Measurements from ENCODE around the gene FOSL2.

Gene FOSL2

GRCh38 chr2:28389399-28390240 is 3.0 kb upstream of the FOSL2 start:
- Mint-ChIP-seq H3K4me3 (peak overlapping the region; percentile 87), H3K27me3 (ENCODE audit: low read depth, poor library complexity) (peaks cover 10% of the 10 kb centered on the region), H3K36me3 (ENCODE audit: low read depth) (no peaks in the 10 kb centered on the region), H3K4me1 (peaks cover 19% of the 10 kb centered on the region), H3K9me3 (no peaks in the 10 kb centered on the region), H3K27ac (no peak overlapping the region)
- no peak for TF ChIP-seq CTCF (IDR thresholded peaks at IDR 0.05)
- DNase-seq, result no peak

GRCh38 chr2:28390241-28390745 is 2.4 kb upstream of the FOSL2 start:
- peaks cover 19% of the 10 kb centered on the region for H3K4me1 Mint-ChIP-seq
- peak overlapping the region; percentile 87 for H3K4me3 Mint-ChIP-seq
- peak; percentile 66 for DNase-seq
- no peaks in the 10 kb centered on the region for H3K36me3 Mint-ChIP-seq (ENCODE audit: low read depth)
- H3K27me3 Mint-ChIP-seq (ENCODE audit: low read depth, poor library complexity), result peaks cover 10% of the 10 kb centered on the region
- H3K9me3 Mint-ChIP-seq, result no peaks in the 10 kb centered on the region
- TF ChIP-seq CTCF (IDR thresholded peaks at IDR 0.05), result no peak
- H3K27ac Mint-ChIP-seq, result peak overlapping the region; percentile 78

- peaks cover 10% of the 10 kb centered on the region for H3K27me3 Mint-ChIP-seq (ENCODE audit: low read depth, poor library complexity)
- H3K9me3 Mint-ChIP-seq, result no peaks in the 10 kb centered on the region
- H3K4me1 Mint-ChIP-seq, result peaks cover 19% of the 10 kb centered on the region
- no peaks in the 10 kb centered on the region for H3K36me3 Mint-ChIP-seq (ENCODE audit: low read depth)
- peak overlapping the region; percentile 87 for H3K4me3 Mint-ChIP-seq
- H3K27ac Mint-ChIP-seq, result no peak overlapping the region
- TF ChIP-seq CTCF (IDR thresholded peaks at IDR 0.05), result no peak
- DNase-seq, result peak; percentile 67
Measured at GRCh38 chr2:28390746-28391563, 1.7 kb upstream of the FOSL2 start.

- peak overlapping the region; percentile 82 for H3K27ac Mint-ChIP-seq
- peaks cover 10% of the 10 kb centered on the region for H3K27me3 Mint-ChIP-seq (ENCODE audit: low read depth, poor library complexity)
- no peaks in the 10 kb centered on the region for H3K9me3 Mint-ChIP-seq
- peaks cover 19% of the 10 kb centered on the region for H3K4me1 Mint-ChIP-seq
- TF ChIP-seq CTCF (IDR thresholded peaks at IDR 0.05), result no peak
- DNase-seq, result peak; percentile 53
- H3K4me3 Mint-ChIP-seq, result peak overlapping the region; percentile 87
- H3K36me3 Mint-ChIP-seq (ENCODE audit: low read depth), result no peaks in the 10 kb centered on the region
Measured at GRCh38 chr2:28391564-28392296, 928 bp upstream of the FOSL2 start.

- H3K27ac Mint-ChIP-seq, result no peak overlapping the region
- H3K4me1 Mint-ChIP-seq, result peaks cover 30% of the 10 kb centered on the region
- H3K27me3 Mint-ChIP-seq (ENCODE audit: low read depth, poor library complexity), result peaks cover 6% of the 10 kb centered on the region
- TF ChIP-seq CTCF (IDR thresholded peaks at IDR 0.05), result no peak
- no peaks in the 10 kb centered on the region for H3K9me3 Mint-ChIP-seq
- peak; percentile 71 for DNase-seq
- no peaks in the 10 kb centered on the region for H3K36me3 Mint-ChIP-seq (ENCODE audit: low read depth)
- no peak overlapping the region for H3K4me3 Mint-ChIP-seq
Measured at GRCh38 chr2:28393114-28393836, 617 bp downstream of the FOSL2 start.
